HG03571 (cell line): Measurements from ENCODE around the gene LTC4S.

Source experiments
- ATAC-seq: cut with Tn5 transposase; IDR thresholded peaks from one replicate; pipeline ENCODE4 v1.9.1; 2021; ENCODE audit not compliant: unreplicated experiment

LTC4S gene

GRCh38 chr5:179805529-179806249, 11.9 kb downstream of the LTC4S start:
- ATAC-seq: peak; percentile 22

- peak; percentile 57 for ATAC-seq
These were observed 12.7 kb downstream of the LTC4S start, which contains the start of gene MGAT4B for GRCh38 chr5:179806250-179807048. TSS of gene MGAT4B (minus strand) at chr5:179806866. CDS start at chr5:179806583, 283 bp downstream.

GRCh38 chr5:179812135-179812825, 18.5 kb downstream of the LTC4S start:
- ATAC-seq: no peak

GRCh38 chr5:179812997-179813607, 19.3 kb downstream of the LTC4S start:
- ATAC-seq: no peak

- no peak for ATAC-seq
These were observed 20.3 kb downstream of the LTC4S start for GRCh38 chr5:179814090-179814489.

GRCh38 chr5:179815491-179816249, 21.9 kb downstream of the LTC4S start:
- ATAC-seq: no peak

GRCh38 chr5:179816401-179816795, 22.6 kb downstream of the LTC4S start:
- ATAC-seq: no peak

GRCh38 chr5:179816796-179817469, 23.1 kb downstream of the LTC4S start:
- ATAC-seq: no peak

GRCh38 chr5:179817470-179817840, 23.7 kb downstream of the LTC4S start:
- ATAC-seq: no peak

- ATAC-seq: no peak
These were observed 24.3 kb downstream of the LTC4S start for GRCh38 chr5:179817890-179818745.

GRCh38 chr5:179818746-179819295, 25.0 kb downstream of the LTC4S start:
- peak; percentile 56 for ATAC-seq

GRCh38 chr5:179819296-179820126, 25.7 kb downstream of the LTC4S start:
- no peak for ATAC-seq

- no peak for ATAC-seq
These were observed 26.3 kb downstream of the LTC4S start for GRCh38 chr5:179820127-179820482.

- ATAC-seq: peak; percentile 36
These were observed 26.9 kb downstream of the LTC4S start, which contains the start of gene SQSTM1 for GRCh38 chr5:179820483-179821297. TSS of gene SQSTM1 (plus strand) at chr5:179820905. CDS start at chr5:179820937, 32 bp downstream.

- ATAC-seq: peak; percentile 40
These were observed 27.7 kb downstream of the LTC4S start for GRCh38 chr5:179821298-179822058.

- ATAC-seq: no peak
These were observed 28.3 kb downstream of the LTC4S start for GRCh38 chr5:179822059-179822432.
